D341Med (cell line): ENCODE results near the gene ADK.
"Not testable (repeated sequence)": the region's sequence is repeated elsewhere in the genome, so short reads cannot be mapped to it uniquely, and the experiment has no call there.

Source experiments
- DNase-seq: peaks from one replicate; pipeline ENCODE4 v3.0.0; 2012; ENCODE audit warnings: low spot score

ADK gene

GRCh38 chr10:74146980-74147379, 4.0 kb upstream of the ADK start:
- DNase-seq = not testable (repeated sequence)

GRCh38 chr10:74150204-74150989, 624 bp upstream of the ADK start, which contains the start of gene AP3M1:
TSS of gene AP3M1 (minus strand) at chr10:74150828. CDS start at chr10:74138379, 12,449 bp downstream.
- DNase-seq = peak; percentile 77

- peak; percentile 7 for DNase-seq
Observed at GRCh38 chr10:74151879-74152722, 1.1 kb downstream of the ADK start.

- DNase-seq = no peak
Observed at GRCh38 chr10:74153123-74153522, 2.1 kb downstream of the ADK start.

- no peak for DNase-seq
Observed at GRCh38 chr10:74153676-74154075, 2.7 kb downstream of the ADK start.

- no peak for DNase-seq
Observed at GRCh38 chr10:74156919-74157289, 5.9 kb downstream of the ADK start.

- no peak for DNase-seq
Observed at GRCh38 chr10:74160013-74160412, 9.0 kb downstream of the ADK start.

GRCh38 chr10:74163319-74164068, 12.5 kb downstream of the ADK start:
- DNase-seq = no peak

GRCh38 chr10:74164716-74165529, 13.9 kb downstream of the ADK start:
- DNase-seq = no peak

GRCh38 chr10:74165530-74165901, 14.5 kb downstream of the ADK start:
- DNase-seq = no peak

- DNase-seq = no peak
Observed at GRCh38 chr10:74167443-74167842, 16.4 kb downstream of the ADK start.

GRCh38 chr10:74171625-74172024, 20.6 kb downstream of the ADK start:
- DNase-seq = no peak

- DNase-seq = no peak
Observed at GRCh38 chr10:74174521-74174920, 23.5 kb downstream of the ADK start.

- no peak for DNase-seq
Observed at GRCh38 chr10:74175510-74176379, 24.7 kb downstream of the ADK start.

- DNase-seq = peak; percentile 91
Observed at GRCh38 chr10:74176380-74177139, 25.5 kb downstream of the ADK start.

GRCh38 chr10:74177140-74177677, 26.2 kb downstream of the ADK start:
- DNase-seq = no peak

GRCh38 chr10:74178042-74178791, 27.2 kb downstream of the ADK start:
- DNase-seq = no peak

GRCh38 chr10:74179111-74179710, 28.2 kb downstream of the ADK start:
- DNase-seq = no peak
